ENCODE data around the gene MVB12B. TPM values are rescaled to one million over a fixed set of nuclear protein-coding genes. Genes with fewer than 3 reads are reported as not detected.
A peak's percentile ranks its signal among the peaks of the same experiment; 100 is the strongest.

Gene MVB12B
- total RNA-seq, 1 donor from 2014 or later: 6.7 TPM

- DNase-seq (ENCODE audit: low spot score): no peak
Measured at GRCh38 chr9:126423916-126424185, 97.2 kb downstream of the MVB12B start.

- DNase-seq (ENCODE audit: low spot score): no peak
Measured at GRCh38 chr9:126424511-126424910, 97.9 kb downstream of the MVB12B start.

- no peak for DNase-seq (ENCODE audit: low spot score)
Measured at GRCh38 chr9:126428534-126429175, 102.0 kb downstream of the MVB12B start.

GRCh38 chr9:126429190-126429589 is 102.6 kb downstream of the MVB12B start:
- DNase-seq (ENCODE audit: low spot score): no peak

GRCh38 chr9:126430124-126430523 is 103.5 kb downstream of the MVB12B start:
- no peak for DNase-seq (ENCODE audit: low spot score)

- no peak for DNase-seq (ENCODE audit: low spot score)
Measured at GRCh38 chr9:126431077-126431742, 104.6 kb downstream of the MVB12B start.

- DNase-seq (ENCODE audit: low spot score): no peak
Measured at GRCh38 chr9:126432659-126433058, 106.0 kb downstream of the MVB12B start.

- no peak for DNase-seq (ENCODE audit: low spot score)
Measured at GRCh38 chr9:126435105-126435504, 108.5 kb downstream of the MVB12B start.

- DNase-seq (ENCODE audit: low spot score): no peak
Measured at GRCh38 chr9:126435626-126436025, 109.0 kb downstream of the MVB12B start.

- no peak for DNase-seq (ENCODE audit: low spot score)
Measured at GRCh38 chr9:126436545-126437267, 110.1 kb downstream of the MVB12B start.

- no peak for DNase-seq (ENCODE audit: low spot score)
Measured at GRCh38 chr9:126437268-126437666, 110.6 kb downstream of the MVB12B start.

- DNase-seq (ENCODE audit: low spot score): no peak
Measured at GRCh38 chr9:126437701-126438100, 111.1 kb downstream of the MVB12B start.

- peak; percentile 66 for DNase-seq (ENCODE audit: low spot score)
Measured at GRCh38 chr9:126438741-126439401, 112.2 kb downstream of the MVB12B start.

- DNase-seq (ENCODE audit: low spot score): peak; percentile 65
Measured at GRCh38 chr9:126439402-126439765, 112.8 kb downstream of the MVB12B start.

GRCh38 chr9:126439883-126440653 is 113.4 kb downstream of the MVB12B start:
- peak; percentile 29 for DNase-seq (ENCODE audit: low spot score)

- no peak for DNase-seq (ENCODE audit: low spot score)
Measured at GRCh38 chr9:126440940-126441339, 114.3 kb downstream of the MVB12B start.

- no peak for DNase-seq (ENCODE audit: low spot score)
Measured at GRCh38 chr9:126442636-126443035, 116.0 kb downstream of the MVB12B start.

- DNase-seq (ENCODE audit: low spot score): no peak
Measured at GRCh38 chr9:126443144-126443543, 116.5 kb downstream of the MVB12B start.

GRCh38 chr9:126448136-126448535 is 121.5 kb downstream of the MVB12B start:
- no peak for DNase-seq (ENCODE audit: low spot score)

GRCh38 chr9:126448865-126449577 is 122.4 kb downstream of the MVB12B start:
- no peak for DNase-seq (ENCODE audit: low spot score)
